Fibroblast of villous mesenchyme (primary cell): ENCODE measurements around the gene INHA. TPM values are rescaled to one million over a fixed set of nuclear protein-coding genes. Genes with fewer than 3 reads are reported as not detected.

Experiments
- DNase-seq: peaks from one replicate; pipeline ENCODE4 v3.0.0-alpha.2; 2010; ENCODE audit warnings: low read depth
- H3K4me3 ChIP-seq: 2 replicates; pipeline ENCODE4 v1.5.1; 2011; ENCODE audit warnings: low read depth, mild to moderate bottlenecking, low read length
- total RNA-seq: library from RNA; depleted of rRNA; stranded (reverse); fragments of >200 nt; gene quantifications from 2 replicates; pipeline ENCODE4 v1.2.3, GENCODE V29; 2012
- TF ChIP-seq, protein P1 (sequence below): IDR thresholded peaks from 2 replicates; pipeline ENCODE4 v1.5.1; 2012; ENCODE audit warnings: low read depth, mild to moderate bottlenecking, low read length; ENCODE audit not compliant: insufficient read depth

INHA gene
- total RNA-seq, 1 donor, result 0.43 TPM

DNA sequence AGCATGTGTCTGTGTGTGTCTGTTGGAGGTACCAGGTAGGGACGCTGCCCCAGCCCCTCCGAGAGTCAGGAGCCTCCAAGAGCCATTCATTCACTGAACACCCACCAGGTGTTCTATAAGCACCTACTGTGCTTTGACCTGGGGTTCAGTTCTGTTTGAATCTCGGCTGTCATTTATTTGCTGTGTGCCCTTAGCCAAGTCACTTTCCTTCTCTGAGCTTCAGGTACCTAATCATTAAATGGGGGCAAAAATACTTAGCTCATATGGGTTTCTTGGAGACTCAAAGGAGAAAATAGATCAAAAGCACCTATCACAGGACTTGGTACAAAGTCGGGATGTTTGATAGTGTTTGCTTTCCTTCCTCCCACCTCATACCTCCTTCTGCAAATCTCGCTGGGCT is 44.6 kb upstream of the INHA start:
- TF ChIP-seq, protein P1, sequence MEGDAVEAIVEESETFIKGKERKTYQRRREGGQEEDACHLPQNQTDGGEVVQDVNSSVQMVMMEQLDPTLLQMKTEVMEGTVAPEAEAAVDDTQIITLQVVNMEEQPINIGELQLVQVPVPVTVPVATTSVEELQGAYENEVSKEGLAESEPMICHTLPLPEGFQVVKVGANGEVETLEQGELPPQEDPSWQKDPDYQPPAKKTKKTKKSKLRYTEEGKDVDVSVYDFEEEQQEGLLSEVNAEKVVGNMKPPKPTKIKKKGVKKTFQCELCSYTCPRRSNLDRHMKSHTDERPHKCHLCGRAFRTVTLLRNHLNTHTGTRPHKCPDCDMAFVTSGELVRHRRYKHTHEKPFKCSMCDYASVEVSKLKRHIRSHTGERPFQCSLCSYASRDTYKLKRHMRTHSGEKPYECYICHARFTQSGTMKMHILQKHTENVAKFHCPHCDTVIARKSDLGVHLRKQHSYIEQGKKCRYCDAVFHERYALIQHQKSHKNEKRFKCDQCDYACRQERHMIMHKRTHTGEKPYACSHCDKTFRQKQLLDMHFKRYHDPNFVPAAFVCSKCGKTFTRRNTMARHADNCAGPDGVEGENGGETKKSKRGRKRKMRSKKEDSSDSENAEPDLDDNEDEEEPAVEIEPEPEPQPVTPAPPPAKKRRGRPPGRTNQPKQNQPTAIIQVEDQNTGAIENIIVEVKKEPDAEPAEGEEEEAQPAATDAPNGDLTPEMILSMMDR, result no peak
- H3K4me3 ChIP-seq, result no peak overlapping the region
- DNase-seq, result no peak

DNA sequence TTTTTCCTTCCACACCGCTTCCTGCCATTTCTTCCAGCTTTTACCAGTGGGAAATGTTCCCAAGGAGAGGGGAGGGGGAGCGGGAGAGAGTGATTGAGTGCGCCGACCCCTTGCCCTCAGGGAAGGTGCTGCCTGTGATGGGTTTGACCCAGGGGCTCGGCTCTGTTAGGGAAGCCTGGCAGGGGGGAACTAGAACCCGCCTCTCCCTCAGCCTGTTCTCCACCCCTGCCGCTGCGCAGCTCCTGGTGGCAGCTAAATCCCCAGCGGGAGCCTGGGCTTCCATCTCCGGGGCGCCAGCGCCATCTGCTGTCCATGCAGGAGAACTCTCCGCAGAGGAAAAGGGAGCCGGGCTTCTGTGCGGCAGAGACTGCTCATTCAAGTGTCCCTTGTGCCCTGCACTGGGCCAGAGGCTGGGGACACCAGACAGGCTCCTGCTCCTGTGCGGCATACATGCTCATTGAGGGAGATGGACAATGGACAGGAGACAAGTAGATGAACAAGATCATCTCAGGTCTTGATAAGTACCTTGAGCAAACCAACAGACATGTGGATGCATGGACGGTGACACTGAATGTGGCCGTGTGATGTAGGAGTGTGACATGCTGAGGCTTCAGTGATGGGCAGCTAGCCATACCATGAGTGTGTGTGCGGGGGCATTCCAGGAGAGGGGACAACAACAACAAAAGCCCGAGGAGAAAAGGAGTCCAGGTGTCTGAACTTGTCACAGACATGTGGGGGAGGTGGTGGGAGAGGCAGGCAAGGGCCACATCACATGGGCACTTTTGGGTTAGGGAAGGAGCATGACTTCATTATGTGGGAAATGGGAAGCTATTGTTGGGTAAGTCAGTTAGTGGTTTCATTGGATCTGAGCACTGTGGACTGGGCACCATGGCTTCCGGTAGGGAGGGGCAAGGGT is 41.8 kb upstream of the INHA start:
- peak; percentile 83 for DNase-seq
- H3K4me3 ChIP-seq, result no peak overlapping the region

DNA sequence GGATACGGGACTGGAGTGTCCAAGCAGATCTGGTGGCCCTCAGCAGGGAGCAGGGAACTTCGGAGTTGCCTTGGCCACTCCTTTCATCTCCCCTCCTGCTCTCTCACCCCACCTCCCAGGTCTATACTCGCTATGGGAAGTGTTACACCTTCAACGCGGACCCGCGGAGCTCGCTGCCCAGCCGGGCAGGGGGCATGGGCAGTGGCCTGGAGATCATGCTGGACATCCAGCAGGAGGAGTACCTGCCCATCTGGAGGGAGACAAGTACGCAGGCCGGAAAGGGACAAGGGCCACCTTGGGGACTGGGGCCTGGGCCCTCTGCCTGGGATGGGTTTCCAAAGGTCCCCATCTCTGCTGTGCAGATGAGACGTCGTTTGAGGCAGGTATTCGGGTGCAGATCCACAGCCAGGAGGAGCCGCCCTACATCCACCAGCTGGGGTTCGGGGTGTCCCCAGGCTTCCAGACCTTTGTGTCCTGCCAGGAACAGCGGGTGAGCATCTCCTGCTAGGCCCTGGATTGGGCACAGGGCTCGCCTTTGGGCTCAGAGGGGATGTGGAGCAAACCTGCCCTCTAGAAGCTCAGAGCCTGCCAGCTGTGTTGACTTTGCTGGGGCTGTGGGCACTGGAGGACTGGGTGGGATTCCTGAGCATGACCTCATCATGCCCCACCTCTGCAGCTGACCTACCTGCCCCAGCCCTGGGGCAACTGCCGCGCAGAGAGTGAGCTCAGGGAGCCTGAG is 40.3 kb upstream of the INHA start:
- H3K4me3 ChIP-seq, result no peak overlapping the region
- no peak for DNase-seq
- TF ChIP-seq, protein P1, result no peak

More for the DNA sequence above, 41.8 kb upstream of the INHA start:
- TF ChIP-seq, protein P1, result peak; percentile 99

DNA sequence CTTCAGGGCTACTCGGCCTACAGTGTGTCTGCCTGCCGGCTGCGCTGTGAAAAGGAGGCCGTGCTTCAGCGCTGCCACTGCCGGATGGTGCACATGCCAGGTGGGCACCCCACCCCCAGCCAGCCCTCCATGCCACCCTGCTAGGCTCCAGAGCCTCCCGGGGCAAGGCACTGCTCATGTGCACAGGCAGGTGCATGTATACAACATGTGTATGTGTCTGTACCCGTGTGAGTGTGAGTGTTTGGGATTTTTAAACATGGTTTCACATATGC is 39.8 kb upstream of the INHA start:
- no peak overlapping the region for H3K4me3 ChIP-seq
- TF ChIP-seq, protein P1, result no peak
- no peak for DNase-seq

DNA sequence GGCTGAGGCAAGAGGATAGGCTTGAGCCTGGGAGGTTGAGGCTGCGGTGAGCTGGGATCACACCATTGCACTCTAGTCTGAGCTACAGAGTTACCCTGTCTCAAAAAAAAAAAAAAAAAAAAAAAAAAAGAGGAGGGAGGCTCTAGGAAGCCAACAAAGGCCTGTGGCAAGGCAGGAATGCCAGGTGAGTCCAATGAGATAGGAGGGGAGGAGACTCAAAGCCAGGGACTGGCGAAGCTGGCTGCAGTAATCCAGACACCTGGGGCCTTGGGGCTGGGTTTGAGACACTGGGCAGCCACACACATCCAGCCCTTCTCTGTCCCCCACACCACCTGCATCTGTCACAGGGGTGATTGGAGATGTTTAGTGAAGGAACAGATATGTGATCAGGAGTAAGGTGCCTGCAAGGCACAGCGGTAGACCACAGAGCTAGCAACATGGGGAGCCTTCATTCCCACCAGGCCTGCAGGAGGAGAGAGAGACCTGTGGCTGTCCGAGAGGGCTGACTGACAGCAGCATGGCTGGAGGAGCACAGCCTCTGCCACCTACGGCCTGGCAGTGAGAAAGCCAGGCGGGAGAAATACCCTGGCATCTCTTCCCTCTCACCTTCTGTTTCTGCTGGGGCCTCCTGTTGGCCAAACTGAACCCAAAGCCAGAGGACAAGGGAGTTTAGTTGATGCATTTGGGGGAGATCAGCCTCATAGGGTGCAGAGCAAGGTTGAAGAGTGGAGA is 38.0 kb upstream of the INHA start:
- TF ChIP-seq, protein P1, result no peak
- no peak overlapping the region for H3K4me3 ChIP-seq
- DNase-seq, result no peak

DNA sequence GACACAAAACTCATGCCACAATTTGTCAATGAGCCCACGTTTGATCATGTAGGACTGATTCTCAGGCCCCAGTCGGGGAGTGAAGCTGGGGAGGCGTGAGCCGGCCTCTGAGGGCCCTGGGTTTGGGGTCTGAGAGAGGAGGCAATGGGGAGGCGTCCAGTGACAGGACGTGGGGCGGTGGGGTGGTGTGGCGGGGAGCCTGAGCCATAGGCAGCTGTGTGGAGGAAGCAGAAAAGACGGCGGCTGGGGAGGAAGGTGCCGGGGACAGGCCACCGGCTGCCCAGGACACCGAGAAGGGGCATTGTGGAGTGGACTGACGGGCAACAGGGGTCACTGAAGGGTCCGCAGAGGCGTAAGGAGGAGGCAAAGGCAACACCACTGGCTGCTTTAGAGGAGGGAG is 35.7 kb upstream of the INHA start:
- no peak for DNase-seq
- TF ChIP-seq, protein P1, result no peak
- no peak overlapping the region for H3K4me3 ChIP-seq
